ENCODE results near the gene ZNF133.
"Not testable (repeated sequence)": the region's sequence is repeated elsewhere in the genome, so short reads cannot be mapped to it uniquely, and the experiment has no call there.

The ZNF133 gene

DNA sequence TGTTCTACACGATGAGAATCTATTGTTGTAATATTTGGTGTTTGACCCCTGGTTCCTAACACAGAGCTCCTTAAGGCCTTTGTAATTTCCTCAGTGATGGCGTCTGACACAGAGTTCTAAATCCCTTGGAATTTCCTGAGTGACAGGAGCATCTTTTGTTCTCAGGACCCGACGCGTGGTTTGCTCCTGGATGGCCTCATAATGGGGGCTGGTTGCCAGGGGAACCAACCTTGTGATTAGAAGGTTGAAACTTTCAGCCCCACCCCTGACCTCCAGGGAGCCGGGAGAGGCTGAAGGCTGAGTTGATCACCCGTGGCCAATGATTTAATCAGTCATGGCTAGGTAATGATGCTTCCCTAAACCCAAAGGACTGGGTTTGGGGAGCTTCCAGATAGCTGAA lies 20.5 kb upstream of the ZNF133 start:
- H3K79me2 ChIP-seq (ENCODE audit: control insufficient read depth, low read length) = no peaks in the 10 kb centered on the region
- H3K36me3 ChIP-seq (ENCODE audit: control insufficient read depth, low read length) = no peaks in the 10 kb centered on the region
- peaks cover 16% of the 10 kb centered on the region for H3K27me3 ChIP-seq (ENCODE audit: control insufficient read depth, low read length)
- H3K4me2 ChIP-seq (ENCODE audit: low read length) = no peak overlapping the region
- no peak for TF ChIP-seq CTCF (IDR thresholded peaks at IDR 0.05; ENCODE audit: low read depth, low read length, poor library complexity, severe bottlenecking)
- TF ChIP-seq EZH2phosphoT487 (IDR thresholded peaks at IDR 0.05; ENCODE audit: borderline replicate concordance, low read length) = no peak
- no peaks in the 10 kb centered on the region for H3K9me3 ChIP-seq (ENCODE audit: control insufficient read depth, insufficient read depth, low read length)
- H3K4me3 ChIP-seq (ENCODE audit: low read length) = no peak overlapping the region
- no peaks in the 10 kb centered on the region for H3K4me1 ChIP-seq (ENCODE audit: control insufficient read depth, low read length)
- H3K27ac ChIP-seq (ENCODE audit: low read depth, low read length) = no peak overlapping the region
- no peaks in the 10 kb centered on the region for H4K20me1 ChIP-seq (ENCODE audit: control insufficient read depth, insufficient read depth, low read depth, low read length)
- H3K9me2 ChIP-seq (replicated peaks; ENCODE audit: control insufficient read depth, low read length) = no peaks in the 10 kb centered on the region
- no peaks in the 10 kb centered on the region for H3F3A ChIP-seq (ENCODE audit: control insufficient read depth, insufficient read depth)

- Histone ChIP-seq H3K27ac (ENCODE audit: low read depth, low read length) (no peak overlapping the region), H3K4me3 (ENCODE audit: low read length) (no peak overlapping the region), H3K9me2 (replicated peaks; ENCODE audit: control insufficient read depth, low read length) (no peaks in the 10 kb centered on the region), H3F3A (ENCODE audit: control insufficient read depth, insufficient read depth) (no peaks in the 10 kb centered on the region), H3K27me3 (ENCODE audit: control insufficient read depth, low read length) (peaks cover 24% of the 10 kb centered on the region), H3K36me3 (ENCODE audit: control insufficient read depth, low read length) (no peaks in the 10 kb centered on the region), H4K20me1 (ENCODE audit: control insufficient read depth, insufficient read depth, low read depth, low read length) (no peaks in the 10 kb centered on the region), H3K4me1 (ENCODE audit: control insufficient read depth, low read length) (no peaks in the 10 kb centered on the region), H3K79me2 (ENCODE audit: control insufficient read depth, low read length) (no peaks in the 10 kb centered on the region), H3K4me2 (ENCODE audit: low read length) (no peak overlapping the region), H3K9me3 (ENCODE audit: control insufficient read depth, insufficient read depth, low read length) (no peaks in the 10 kb centered on the region)
- TF ChIP-seq EZH2phosphoT487 (IDR thresholded peaks at IDR 0.05; ENCODE audit: borderline replicate concordance, low read length) = no peak
- no peak for TF ChIP-seq CTCF (IDR thresholded peaks at IDR 0.05; ENCODE audit: low read depth, low read length, poor library complexity, severe bottlenecking)
Measured at GRCh38 chr20:18271160-18271559, 17.2 kb upstream of the ZNF133 start.

DNA sequence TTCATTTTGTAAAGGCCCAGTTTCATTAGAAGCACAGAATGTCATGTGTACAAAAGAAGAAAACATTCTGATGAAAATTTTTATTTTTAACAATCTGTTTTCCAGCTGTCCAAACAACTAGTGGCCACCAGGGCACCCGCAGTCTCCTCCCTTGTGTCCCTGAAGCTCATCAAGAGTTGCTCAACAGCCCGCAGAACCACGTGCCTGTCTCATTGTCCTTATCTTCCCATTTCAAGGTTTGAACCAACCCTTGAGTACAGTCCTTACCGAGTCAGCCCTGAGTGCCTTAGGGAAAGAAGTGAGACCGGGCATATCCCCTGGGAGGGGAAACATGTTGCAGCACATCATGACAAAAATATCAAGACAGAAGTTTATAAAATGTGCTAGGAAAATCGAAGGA lies 15.9 kb upstream of the ZNF133 start:
- Histone ChIP-seq H3K9me3 (ENCODE audit: control insufficient read depth, insufficient read depth, low read length) (no peaks in the 10 kb centered on the region), H3K4me2 (ENCODE audit: low read length) (no peak overlapping the region), H3K27me3 (ENCODE audit: control insufficient read depth, low read length) (peaks cover 22% of the 10 kb centered on the region), H4K20me1 (ENCODE audit: control insufficient read depth, insufficient read depth, low read depth, low read length) (no peaks in the 10 kb centered on the region), H3F3A (ENCODE audit: control insufficient read depth, insufficient read depth) (no peaks in the 10 kb centered on the region), H3K4me1 (ENCODE audit: control insufficient read depth, low read length) (no peaks in the 10 kb centered on the region), H3K27ac (ENCODE audit: low read depth, low read length) (no peak overlapping the region), H3K4me3 (ENCODE audit: low read length) (no peak overlapping the region), H3K9me2 (replicated peaks; ENCODE audit: control insufficient read depth, low read length) (no peaks in the 10 kb centered on the region), H3K36me3 (ENCODE audit: control insufficient read depth, low read length) (no peaks in the 10 kb centered on the region), H3K79me2 (ENCODE audit: control insufficient read depth, low read length) (no peaks in the 10 kb centered on the region)
- no peak for TF ChIP-seq CTCF (IDR thresholded peaks at IDR 0.05; ENCODE audit: low read depth, low read length, poor library complexity, severe bottlenecking)
- TF ChIP-seq EZH2phosphoT487 (IDR thresholded peaks at IDR 0.05; ENCODE audit: borderline replicate concordance, low read length) = no peak

- Histone ChIP-seq H3K27me3 (ENCODE audit: control insufficient read depth, low read length) (peaks cover 12% of the 10 kb centered on the region), H3K4me3 (ENCODE audit: low read length) (no peak overlapping the region), H4K20me1 (ENCODE audit: control insufficient read depth, insufficient read depth, low read depth, low read length) (no peaks in the 10 kb centered on the region), H3K79me2 (ENCODE audit: control insufficient read depth, low read length) (no peaks in the 10 kb centered on the region), H3F3A (ENCODE audit: control insufficient read depth, insufficient read depth) (no peaks in the 10 kb centered on the region), H3K9me3 (ENCODE audit: control insufficient read depth, insufficient read depth, low read length) (no peaks in the 10 kb centered on the region), H3K4me1 (ENCODE audit: control insufficient read depth, low read length) (no peaks in the 10 kb centered on the region), H3K36me3 (ENCODE audit: control insufficient read depth, low read length) (no peaks in the 10 kb centered on the region), H3K4me2 (ENCODE audit: low read length) (no peak overlapping the region), H3K9me2 (replicated peaks; ENCODE audit: control insufficient read depth, low read length) (no peaks in the 10 kb centered on the region), H3K27ac (ENCODE audit: low read depth, low read length) (no peak overlapping the region)
- TF ChIP-seq EZH2phosphoT487 (IDR thresholded peaks at IDR 0.05; ENCODE audit: borderline replicate concordance, low read length) (no peak), CTCF (IDR thresholded peaks at IDR 0.05; ENCODE audit: low read depth, low read length, poor library complexity, severe bottlenecking) (no peak)
Measured at GRCh38 chr20:18273738-18274137, 14.6 kb upstream of the ZNF133 start.

DNA sequence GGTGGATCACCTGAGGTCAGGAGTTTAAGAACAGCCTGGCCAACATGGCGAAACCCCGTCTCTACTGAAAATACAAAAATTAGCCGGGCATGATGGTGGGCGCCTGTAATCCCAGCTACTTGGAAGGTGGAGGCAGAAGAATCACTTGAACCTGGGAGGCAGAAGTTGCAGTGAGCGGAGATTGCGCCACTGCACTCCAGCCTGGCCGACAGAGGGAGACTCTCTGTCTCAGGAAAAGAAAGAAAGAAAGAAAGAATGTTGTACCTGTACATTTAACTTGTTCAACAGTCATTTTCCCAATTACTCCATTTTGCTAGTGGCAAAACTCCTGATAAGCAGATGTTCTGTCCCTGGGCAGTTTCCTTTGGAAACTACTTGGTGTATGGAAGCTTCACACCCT lies 12.4 kb upstream of the ZNF133 start:
- H3K9me2 ChIP-seq (replicated peaks; ENCODE audit: control insufficient read depth, low read length); H3K79me2 ChIP-seq (ENCODE audit: control insufficient read depth, low read length); H3F3A ChIP-seq (ENCODE audit: control insufficient read depth, insufficient read depth); H3K4me2 ChIP-seq (ENCODE audit: low read length); H3K36me3 ChIP-seq (ENCODE audit: control insufficient read depth, low read length); H3K27ac ChIP-seq (ENCODE audit: low read depth, low read length); H3K4me1 ChIP-seq (ENCODE audit: control insufficient read depth, low read length); H3K9me3 ChIP-seq (ENCODE audit: control insufficient read depth, insufficient read depth, low read length); H4K20me1 ChIP-seq (ENCODE audit: control insufficient read depth, insufficient read depth, low read depth, low read length); H3K4me3 ChIP-seq (ENCODE audit: low read length): not testable (repeated sequence)
- H3K27me3 ChIP-seq (ENCODE audit: control insufficient read depth, low read length) = peaks cover 19% of the 10 kb centered on the region
